Jurkat, Clone E6-1 (cell line): ENCODE data around the gene OCIAD2.
A peak's percentile ranks its signal among the peaks of the same experiment; 100 is the strongest.
"Not testable (repeated sequence)": the region's sequence is repeated elsewhere in the genome, so short reads cannot be mapped to it uniquely, and the experiment has no call there.

Experiments
- DNase-seq: peaks from one replicate; pipeline ENCODE4 v3.0.0-alpha.2; 2011; ENCODE audit warnings: low read depth, low spot score
- H3K4me3 ChIP-seq: 2 replicates; pipeline ENCODE4 v1.5.1; 2011; ENCODE audit warnings: mild to moderate bottlenecking, low read length, control low read depth, moderate library complexity

The OCIAD2 gene

DNA sequence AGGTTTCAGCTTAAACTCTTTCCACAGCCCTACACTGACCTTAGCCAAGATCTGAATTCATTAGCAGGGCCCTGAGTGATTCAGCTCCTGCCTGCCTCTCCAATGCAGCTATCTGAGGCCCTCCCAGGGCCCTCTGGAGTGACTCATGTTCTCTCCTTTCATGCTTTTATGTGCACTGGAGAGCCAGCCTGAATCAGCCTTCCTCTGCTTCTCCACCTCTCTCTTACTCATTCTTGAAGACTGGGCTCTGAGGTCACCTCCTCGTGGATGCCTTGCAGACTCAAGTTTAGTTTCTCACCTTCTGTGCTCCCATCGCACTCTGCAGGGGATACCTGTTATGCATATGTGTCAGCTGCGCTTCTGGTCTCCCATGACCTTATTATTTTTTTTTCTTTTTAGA lies 3.1 kb upstream of the OCIAD2 start:
- H3K4me3 ChIP-seq: no peak overlapping the region
- no peak for DNase-seq

DNA sequence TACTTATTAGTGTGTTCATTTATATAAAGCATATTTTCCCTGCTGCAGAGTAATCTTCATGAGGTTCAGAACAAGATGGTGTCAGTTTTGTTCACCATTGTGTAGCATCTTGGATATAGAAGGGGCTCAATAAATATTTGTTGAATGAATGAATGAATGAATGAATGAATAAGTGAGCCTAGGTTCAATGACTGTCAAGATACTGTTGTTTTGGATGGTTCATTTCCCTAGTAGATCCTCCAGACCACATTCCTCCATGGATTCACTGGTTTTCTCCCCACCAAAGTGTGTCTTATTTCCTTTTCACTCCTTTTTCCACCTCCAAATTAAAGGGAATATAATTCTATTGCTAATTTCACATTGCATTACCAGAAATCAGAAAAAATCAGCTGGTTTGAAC lies 2.1 kb upstream of the OCIAD2 start:
- H3K4me3 ChIP-seq: no peak overlapping the region
- no peak for DNase-seq

DNA sequence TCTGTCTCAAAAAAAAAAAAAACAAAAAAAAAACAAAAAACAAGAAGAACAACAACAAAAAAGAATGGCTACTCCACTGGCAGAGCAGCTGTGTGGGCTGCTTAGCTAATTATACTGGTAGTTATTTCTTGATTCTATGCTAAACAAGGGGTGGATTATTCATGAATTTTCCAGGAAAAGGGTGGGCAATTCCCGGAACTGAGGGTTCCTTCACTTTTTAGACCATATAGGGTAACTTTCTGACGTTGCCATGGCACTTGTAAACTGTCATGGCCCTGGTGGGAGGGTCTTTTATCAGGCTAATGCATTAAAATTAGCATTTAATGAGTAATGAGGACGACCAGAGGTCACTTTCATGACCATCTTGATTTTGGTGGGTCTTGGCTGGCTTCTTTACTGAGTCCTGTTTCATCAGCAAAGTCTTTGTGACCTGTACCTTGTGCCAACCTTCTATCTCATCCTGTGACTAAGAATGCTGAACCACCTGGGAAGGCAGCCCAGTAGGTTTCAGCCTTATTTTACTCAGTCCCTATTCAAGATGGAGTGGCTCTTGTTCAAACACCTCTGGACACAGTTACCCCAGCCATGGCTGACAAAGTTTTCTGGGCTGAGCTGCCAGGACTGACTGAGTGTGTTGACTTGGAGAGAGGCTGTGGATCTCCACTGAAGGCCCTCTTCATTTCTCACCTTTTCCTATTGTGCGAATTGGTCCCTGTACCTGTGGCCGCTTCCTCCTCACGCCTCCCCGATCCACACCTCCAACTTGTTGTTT lies 1.3 kb upstream of the OCIAD2 start:
- no peak overlapping the region for H3K4me3 ChIP-seq
- DNase-seq: no peak

DNA sequence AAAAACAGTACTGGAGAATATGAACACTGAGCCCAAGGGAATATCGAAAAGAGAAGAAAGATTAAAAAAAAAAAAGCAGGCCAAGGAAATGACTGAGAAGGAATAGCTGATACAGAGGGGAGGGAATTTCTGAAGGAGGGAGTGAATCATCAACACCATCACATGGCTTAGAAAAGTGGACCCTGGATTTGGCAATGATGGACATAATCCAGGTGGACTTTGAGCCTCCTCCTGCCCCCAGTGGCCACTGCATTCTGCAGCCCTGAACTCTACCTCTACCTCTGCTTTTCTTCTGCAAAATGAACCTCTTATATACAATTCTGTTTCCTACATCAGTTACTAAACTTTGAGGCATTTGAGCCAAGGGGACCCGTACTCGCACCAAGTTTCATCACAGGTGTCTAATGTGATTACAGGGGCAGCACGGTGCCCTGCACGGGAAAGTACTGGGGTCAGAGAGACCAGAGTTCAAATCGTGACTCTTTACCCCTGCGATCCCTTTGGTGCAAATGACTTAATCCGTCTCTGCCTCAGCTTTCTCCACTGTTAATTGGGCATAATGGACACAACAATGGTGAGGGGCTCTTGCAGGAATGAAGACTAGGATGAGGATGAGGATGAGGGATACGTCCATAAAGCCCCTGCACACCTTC lies 1.1 kb downstream of the OCIAD2 start:
- no peak for DNase-seq
- H3K4me3 ChIP-seq: peak overlapping the region; percentile 68

DNA sequence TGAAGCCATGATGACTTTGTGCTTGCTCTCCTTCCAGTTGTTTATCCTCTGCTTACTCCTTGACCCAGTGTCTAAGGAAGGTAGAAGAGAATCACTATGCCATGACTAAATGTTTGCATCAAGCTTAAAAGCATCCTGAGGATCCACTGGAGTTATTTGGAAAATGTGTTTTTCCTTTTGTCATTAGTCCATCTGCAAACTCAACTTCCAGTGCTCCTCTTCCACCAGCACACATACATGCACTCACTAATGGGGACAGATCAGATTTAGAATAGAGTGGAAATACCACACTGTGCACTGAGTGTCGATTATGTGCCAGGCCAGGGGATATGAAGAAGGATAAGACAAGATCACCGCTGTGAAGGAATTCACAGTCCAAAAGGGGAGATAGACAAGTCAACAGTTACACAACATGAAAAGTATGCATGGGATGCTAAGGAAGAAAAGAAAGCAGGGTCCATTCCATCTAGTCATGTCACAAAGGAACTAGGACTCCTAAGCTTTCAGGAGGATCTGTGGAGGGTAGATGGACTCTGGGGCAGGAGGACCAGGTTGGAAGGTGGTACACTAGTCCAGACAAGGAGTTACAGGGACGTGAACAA lies 1.9 kb downstream of the OCIAD2 start:
- H3K4me3 ChIP-seq: no peak overlapping the region
- DNase-seq: no peak

DNA sequence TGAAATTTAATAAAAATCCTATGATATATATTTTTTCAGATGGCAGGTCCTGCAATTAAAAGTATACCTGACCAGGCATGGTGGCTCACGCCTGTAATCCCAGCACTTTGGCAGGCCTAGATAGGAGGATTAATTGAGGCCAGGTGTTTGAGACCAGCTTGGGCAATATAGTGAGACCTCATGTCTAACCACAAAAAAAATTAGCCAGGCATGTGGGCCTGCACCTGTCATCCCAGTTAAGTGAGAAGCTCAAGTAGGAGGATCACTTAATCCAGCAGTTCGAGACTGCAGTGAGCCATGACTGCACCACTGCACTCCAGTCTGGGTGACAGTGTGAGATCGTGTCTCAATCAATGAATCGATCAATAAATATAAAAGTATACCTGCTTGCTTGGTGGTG lies 2.5 kb downstream of the OCIAD2 start:
- peak; percentile 29 for DNase-seq
- no peak overlapping the region for H3K4me3 ChIP-seq

DNA sequence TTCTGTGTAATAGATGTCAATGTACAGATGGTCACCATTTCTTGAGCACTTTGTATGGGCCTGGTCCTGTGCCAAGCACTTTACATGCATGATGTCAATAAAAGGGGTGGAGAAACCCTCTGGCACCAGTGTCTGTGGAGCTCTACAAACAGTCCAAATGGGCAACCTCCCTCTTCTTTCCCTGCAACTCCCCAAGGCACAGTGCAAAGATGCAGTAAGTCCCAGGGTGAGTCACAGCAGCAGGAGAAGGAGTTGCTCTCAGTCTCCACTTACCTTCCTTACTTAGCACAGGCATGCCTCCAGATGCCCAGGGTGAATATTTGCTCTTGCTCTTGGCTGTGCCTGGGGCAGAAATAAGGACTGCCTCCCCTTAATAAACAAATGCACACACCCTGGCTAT lies 4.3 kb downstream of the OCIAD2 start:
- no peak for DNase-seq
- no peak overlapping the region for H3K4me3 ChIP-seq

DNA sequence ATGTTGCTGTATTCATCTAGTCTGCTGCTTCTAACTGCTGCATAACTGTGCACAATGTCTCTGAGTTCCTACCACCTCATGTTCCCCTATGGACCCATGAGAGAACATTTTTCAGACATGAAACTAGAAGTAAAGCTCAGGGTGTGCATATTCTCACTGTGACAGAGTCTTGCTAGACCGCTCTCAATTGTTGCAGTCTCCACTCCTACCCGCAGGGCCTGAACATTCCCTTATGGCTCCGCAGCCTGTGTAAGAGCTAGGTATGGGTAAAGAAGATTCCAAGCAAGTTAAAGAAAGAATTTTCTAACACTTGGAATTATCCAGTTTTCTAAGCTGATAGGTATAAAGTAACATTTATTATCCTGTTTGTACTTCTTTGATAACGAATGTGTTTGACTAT lies 5.4 kb downstream of the OCIAD2 start:
- DNase-seq: no peak
- no peak overlapping the region for H3K4me3 ChIP-seq

DNA sequence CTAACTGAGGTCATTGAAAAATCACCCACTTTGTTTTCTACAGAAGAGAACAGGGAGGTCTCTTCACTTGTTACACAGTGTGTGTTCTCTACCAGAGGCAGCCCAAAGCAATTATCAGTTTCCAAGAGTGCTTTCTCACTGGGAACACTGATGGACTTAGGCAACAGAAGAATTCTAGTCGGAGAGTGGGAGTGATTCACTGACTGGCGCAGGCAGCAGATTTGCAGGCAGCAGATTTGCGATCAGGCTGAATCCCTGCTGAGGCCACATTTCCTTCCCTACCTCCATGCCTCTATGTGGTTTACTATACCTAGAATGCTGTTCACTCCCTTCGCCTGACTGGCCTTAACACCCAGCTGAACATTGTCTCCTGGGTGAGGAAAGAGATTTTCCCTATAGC lies 6.6 kb downstream of the OCIAD2 start:
- DNase-seq: no peak
- no peak overlapping the region for H3K4me3 ChIP-seq

DNA sequence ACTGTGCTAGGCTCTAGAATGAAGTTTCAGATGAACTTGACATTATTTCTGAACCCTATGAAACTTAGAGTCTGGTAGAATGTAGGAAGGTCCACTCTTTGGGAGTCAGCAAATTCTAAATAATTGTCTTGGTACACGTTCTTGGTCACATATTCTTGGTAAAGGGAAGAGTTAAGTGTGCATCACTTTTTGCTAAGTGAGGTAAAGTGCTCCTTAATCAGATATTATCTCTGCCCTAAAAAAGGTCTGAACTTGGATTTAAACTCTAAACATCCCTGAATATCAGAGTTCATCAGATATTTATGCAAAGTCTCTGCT lies 7.2 kb downstream of the OCIAD2 start:
- H3K4me3 ChIP-seq: no peak overlapping the region
- no peak for DNase-seq

DNA sequence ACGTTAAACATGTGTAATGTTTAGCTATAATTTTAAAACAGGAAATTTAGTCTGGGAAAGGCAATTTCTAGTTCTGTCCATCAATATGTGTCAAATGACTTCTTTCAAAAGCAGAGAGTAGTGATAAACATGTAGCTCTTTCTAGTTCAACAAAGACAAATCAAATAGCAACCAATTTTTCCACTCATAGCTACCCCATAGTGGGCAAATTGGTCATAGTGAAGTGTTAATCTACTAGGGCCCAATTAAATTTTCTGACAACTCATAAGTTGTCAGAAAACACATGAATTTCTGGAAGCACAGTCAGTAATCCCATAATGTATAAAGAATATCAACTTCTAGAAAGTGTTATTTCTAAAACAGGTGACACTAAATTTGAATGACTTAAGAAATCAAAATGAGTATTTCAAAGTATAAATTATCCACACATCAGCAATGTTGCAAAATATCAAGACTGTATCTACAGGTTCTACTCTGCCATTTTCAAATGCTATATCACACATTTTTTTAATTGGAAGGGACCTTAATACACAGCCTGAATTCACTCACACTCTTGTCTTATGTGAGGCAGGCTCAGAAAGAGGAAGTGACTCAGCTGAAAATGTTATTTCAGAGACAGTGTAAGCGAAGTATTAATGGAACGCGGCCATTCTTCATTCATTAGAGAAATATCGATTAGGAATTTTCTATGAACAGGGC lies 7.7 kb downstream of the OCIAD2 start:
- no peak overlapping the region for H3K4me3 ChIP-seq
- no peak for DNase-seq

DNA sequence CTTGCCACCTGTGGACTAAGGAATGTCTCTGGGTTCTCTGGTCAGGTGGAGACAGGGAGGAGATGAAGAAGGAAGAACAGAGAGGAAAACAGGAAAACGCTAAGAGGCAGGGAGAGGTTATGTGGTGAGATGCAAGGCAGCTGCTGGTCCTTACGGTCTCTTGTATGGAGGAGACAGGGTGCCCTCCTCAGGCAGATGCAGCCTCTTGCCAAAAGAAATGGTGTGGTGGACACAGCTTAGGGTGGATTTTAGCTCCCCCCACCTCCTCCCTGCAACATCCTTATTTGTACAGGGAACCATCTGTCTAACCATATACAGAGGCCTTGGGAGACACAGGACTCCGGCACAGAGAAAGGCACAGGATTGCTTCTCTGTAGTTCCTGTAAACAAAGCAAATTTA lies 9.7 kb downstream of the OCIAD2 start:
- no peak for DNase-seq
- no peak overlapping the region for H3K4me3 ChIP-seq

DNA sequence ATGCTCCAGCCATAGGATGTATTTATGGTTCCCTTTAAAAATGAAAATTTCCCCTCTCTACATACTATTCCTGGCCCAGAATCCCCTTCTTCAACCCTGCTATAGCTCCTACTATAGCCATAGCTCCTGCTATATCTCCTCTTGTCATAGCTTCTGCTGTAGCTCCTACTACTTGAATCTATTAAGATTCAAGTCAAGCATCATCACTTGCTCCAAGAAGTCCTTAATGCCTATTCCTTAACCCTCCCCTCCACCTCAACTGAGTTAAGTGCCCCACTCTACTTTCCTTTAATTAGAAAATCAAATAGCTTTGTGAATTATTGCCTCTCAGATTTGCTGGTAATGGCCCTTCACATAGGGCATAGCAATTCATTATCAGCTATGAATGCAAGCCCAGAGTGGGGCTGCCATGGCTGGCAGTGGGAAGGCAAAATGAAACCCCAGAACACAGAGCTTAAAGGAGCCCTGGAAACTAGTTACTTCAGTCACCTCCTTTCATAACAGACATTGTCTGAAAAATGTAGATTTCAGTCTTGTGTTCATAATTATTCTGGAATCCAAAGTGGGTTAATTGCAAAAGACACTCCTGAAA lies 15.4 kb downstream of the OCIAD2 start:
- H3K4me3 ChIP-seq: no peak overlapping the region
- no peak for DNase-seq

DNA sequence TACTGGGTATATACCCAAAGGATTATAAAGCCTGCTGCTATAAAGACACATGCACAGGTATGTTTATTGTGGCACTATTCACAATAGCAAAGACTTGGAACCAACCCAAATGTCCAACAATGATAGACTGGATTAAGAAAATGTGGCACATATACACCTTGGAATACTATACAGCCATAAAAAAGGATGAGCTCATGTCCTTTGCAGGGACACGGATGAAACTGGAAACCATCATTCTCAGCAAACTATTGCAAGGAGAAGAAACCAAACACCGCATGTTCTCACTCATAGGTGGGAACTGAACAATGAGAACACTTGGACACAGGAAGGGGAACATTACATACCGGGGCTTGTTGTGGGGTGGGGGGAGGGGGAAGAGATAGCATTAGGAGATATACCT lies 16.8 kb downstream of the OCIAD2 start:
- not testable (repeated sequence) for H3K4me3 ChIP-seq, DNase-seq

DNA sequence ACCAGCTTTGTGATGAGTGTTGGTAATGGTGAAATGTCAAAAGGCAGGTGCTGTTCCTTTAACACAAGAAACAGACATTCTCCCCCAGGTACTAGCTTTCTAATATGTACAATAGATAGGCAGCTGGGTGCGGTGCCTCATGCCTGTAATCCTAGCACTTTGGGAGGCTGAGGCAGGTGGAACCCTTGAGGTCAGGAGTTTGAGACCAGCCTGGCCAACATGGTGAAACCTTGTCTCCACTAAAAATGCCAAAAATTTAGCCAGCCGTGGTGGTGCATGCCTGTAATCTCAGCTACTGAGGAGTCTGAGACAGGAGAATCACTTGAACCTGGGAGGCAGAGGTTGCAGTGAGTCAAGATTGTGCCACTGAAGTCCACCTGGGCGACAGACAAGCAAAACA lies 24.9 kb downstream of the OCIAD2 start:
- not testable (repeated sequence) for DNase-seq, H3K4me3 ChIP-seq

DNA sequence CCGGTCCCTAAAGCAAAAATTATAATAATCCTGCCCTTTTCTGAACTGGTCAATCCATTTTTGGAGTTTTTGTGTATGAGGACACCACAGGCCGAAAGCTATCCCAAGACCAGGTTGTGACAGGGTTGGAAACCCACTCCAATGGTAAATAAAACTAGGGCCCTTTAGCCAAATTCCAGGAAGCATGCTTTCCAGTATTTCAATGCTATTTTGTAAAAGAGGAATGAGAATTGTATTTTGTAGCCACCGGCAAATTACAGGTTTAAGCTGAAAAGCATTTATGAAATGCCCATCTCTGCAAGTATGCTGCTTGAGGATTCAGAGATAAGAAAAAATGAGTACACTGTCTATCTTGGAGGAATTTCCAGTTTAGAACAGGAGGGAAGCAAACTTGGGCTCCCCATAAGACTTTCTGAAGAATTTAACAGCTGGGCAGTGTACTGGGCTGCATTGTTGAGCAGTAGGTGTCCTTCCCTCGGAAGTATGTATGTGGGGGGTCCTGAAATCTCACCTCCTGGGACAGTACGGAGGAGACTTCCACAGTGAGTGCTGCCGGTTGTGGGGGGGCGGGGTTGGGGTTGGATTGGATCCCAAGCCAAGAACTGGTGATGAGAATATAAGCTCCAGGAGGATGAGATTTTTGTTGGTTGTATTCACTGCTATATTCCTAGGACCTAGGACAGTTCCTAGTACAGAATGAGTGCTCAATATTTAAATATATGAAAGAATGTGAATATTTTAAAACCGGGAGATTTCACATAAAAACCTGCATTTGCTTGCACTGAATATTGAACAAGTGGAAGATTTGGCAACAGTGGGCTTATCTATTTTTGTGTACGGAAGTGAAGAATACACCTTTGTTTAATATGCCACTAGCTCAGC lies 26.8 kb downstream of the OCIAD2 start:
- no peak overlapping the region for H3K4me3 ChIP-seq

DNA sequence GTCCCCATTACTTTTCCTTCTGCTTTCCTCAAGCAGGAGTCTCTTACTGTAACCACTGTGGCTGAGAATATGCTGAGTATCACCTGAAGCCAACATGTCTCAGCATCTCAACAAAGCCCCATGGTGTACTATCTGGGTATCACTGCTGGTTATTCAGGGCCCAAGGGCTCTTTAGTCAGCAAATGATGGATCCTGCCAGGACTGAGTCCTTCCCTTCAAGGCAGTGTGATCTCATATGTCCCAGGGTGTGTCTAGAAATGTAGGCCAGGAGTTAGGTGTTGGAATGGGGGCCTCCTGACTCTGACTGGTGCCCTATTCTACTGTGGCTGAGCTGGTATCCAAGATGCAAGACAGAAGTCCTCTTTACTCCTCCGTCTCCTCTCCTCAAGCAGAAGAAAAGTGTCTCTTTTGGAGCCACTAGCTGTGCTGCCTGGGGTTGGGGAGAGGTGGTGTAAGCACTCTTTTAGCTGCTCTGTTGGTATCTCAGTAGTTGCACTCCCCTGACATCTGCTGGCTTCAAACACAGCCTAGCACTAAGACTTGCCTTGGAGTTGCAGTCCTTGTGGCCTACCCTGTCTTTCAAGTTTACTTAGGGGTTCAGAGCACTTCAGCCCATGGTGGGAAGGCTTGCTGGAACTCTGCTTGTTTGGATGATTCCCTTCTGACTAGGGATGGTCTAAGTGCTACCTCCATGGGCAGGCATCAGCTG lies 28.6 kb downstream of the OCIAD2 start:
- peak; percentile 10 for DNase-seq
- no peak overlapping the region for H3K4me3 ChIP-seq

More for the DNA sequence above, 26.8 kb downstream of the OCIAD2 start:
- no peak for DNase-seq

DNA sequence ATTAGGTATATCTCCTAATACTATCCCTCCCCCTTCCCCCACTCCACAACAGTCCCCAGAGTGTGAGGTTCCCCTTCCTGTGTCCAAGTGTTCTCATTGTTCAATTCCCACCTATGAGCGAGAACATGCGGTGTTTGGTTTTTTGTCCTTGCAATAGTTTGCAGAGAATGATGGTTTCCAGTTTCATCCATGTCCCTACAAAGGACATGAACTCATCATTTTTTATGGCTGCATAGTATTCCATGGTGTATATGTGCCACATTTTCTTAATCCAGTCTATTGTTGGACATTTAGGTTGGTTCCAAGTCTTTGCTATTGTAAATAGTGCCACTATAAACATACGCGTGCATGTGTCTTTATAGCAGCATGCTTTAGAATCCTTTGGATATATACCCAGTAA lies 41.9 kb downstream of the OCIAD2 start:
- H3K4me3 ChIP-seq, DNase-seq: not testable (repeated sequence)
